ENCODE measurements around the gene SCAMP4. TPM values are rescaled to one million over a fixed set of nuclear protein-coding genes. Genes with fewer than 3 reads are reported as not detected.

The SCAMP4 gene
- total and polyA plus RNA-seq, 9 of the 15 experiments (the other 6 are each of a cell fraction or from before 2014, with no cell fraction given), result 0.81 to 45.9 (median 12.8) TPM

GRCh38 chr19:1860042-1860775 is 45.0 kb upstream of the SCAMP4 start (continued):
- TF ChIP-seq ETV6 (IDR thresholded peaks at IDR 0.05; ENCODE audit: borderline replicate concordance in 1 of 2, low read depth in 2 of 2, low read length in 1 of 2), result no peak
- no peak for TF ChIP-seq ETV6 (CRISPR knock-in tag; IDR thresholded peaks at IDR 0.05; ENCODE audit: borderline replicate concordance)
- TF ChIP-seq E2F1 (CRISPR knock-in tag; IDR thresholded peaks at IDR 0.05), result no peak
- no peak for TF ChIP-seq HNRNPK (IDR thresholded peaks at IDR 0.05; ENCODE audit: low read depth, low read length, poor library complexity, severe bottlenecking)
- TF ChIP-seq, protein P1, sequence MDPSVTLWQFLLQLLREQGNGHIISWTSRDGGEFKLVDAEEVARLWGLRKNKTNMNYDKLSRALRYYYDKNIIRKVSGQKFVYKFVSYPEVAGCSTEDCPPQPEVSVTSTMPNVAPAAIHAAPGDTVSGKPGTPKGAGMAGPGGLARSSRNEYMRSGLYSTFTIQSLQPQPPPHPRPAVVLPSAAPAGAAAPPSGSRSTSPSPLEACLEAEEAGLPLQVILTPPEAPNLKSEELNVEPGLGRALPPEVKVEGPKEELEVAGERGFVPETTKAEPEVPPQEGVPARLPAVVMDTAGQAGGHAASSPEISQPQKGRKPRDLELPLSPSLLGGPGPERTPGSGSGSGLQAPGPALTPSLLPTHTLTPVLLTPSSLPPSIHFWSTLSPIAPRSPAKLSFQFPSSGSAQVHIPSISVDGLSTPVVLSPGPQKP (CRISPR knock-in tag; IDR thresholded peaks at IDR 0.05), result no peak
- TF ChIP-seq HMG20A (CRISPR knock-in tag; conservative IDR thresholded peaks at IDR 0.05), result no peak
- 0 out of 2 replicates have a peak, but pooled peaks have one; percentile 36 for TF ChIP-seq MTA1 (IDR thresholded peaks at IDR 0.05; ENCODE audit: borderline replicate concordance)
- TF ChIP-seq ZNF165 (CRISPR knock-in tag; IDR thresholded peaks at IDR 0.05; ENCODE audit: borderline replicate concordance), result no peak
- no peak for TF ChIP-seq MCM7 (IDR thresholded peaks at IDR 0.05)
- TF ChIP-seq GTF2E2 (tag; IDR thresholded peaks at IDR 0.05), result no peak
- TF ChIP-seq, protein P2, sequence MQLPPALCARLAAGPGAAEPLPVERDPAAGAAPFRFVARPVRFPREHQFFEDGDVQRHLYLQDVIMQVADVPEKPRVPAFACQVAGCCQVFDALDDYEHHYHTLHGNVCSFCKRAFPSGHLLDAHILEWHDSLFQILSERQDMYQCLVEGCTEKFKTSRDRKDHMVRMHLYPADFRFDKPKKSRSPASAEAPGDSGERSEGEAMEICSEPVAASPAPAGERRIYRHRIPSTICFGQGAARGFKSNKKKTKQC (CRISPR knock-in tag; IDR thresholded peaks at IDR 0.05), result no peak
- TF ChIP-seq TRIM28 (IDR thresholded peaks at IDR 0.05), result no peak

Data from K562 (cell line).